GM19240 (cell line): ENCODE data around the gene SCARB2.

Experiments used
- DNase-seq: peaks from one replicate; pipeline ENCODE4 v3.0.0; 2011; ENCODE audit warnings: low spot score; ENCODE audit not compliant: insufficient read length

Gene SCARB2

GRCh38 chr4:76232681-76233080, 19.1 kb upstream of the SCARB2 start:
- no peak for DNase-seq

- no peak for DNase-seq
Measured at GRCh38 chr4:76226418-76226817, 12.8 kb upstream of the SCARB2 start.

DNA sequence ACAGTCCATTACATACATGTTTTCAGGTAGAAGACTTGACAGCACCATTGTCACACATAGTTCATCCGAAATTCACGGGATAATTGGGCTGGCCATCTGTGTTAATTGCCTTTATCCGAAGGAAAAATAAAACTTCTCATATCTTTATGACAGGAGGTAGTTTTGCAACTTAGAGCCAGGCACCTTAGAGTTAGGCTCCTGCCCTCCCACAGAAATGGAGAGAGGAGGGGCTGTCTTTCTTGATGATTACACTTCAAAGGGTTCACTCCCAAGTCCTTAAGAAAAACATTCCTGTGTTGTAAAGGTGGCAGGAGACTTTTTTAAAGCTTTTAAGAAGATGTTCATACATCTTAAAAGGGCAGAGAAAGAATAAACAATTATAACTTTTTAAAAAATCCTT, 10.5 kb upstream of the SCARB2 start:
- DNase-seq: no peak

- DNase-seq: no peak
Measured at GRCh38 chr4:76219299-76220055, 5.9 kb upstream of the SCARB2 start.

GRCh38 chr4:76216975-76217814, 3.6 kb upstream of the SCARB2 start:
- DNase-seq: no peak

DNA sequence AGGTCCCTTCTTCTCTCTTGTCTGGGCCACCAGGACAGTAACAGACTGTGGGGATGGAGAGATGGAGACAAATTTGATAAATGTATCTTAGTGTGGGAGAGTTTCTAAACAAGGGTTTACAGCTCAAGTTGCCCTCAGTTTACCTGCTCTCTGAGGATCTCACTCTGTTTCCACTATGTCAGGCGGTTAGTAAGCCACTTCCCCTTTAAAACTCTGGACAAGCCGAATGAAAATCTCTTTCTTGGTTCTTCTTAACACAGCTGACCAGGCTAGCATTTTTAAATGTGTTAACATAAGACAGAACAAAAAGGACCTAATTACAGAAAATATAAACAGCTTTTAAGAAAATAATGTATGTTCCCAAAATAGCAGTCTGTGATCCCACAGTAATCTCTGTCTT, 2.9 kb upstream of the SCARB2 start:
- no peak for DNase-seq

DNA sequence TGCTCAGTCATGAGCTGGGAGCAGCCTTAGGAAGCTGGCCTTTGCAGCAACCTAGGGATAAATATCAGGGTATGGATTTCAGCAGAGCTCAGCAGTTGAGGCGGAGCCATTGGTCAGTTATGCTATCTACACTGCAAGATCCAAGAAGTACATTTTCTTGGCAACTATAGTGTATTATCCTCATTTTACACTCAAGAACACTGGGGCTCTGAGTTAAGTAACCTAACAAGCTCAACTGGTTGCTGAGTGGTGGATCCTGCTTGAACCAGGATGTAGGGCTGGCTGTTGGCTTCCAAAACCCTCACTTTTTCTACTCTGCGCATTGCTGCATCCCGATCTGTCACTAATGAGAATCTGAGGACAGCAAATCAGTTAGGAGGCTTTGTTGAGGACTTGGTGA, 1.5 kb upstream of the SCARB2 start:
- no peak for DNase-seq

DNA sequence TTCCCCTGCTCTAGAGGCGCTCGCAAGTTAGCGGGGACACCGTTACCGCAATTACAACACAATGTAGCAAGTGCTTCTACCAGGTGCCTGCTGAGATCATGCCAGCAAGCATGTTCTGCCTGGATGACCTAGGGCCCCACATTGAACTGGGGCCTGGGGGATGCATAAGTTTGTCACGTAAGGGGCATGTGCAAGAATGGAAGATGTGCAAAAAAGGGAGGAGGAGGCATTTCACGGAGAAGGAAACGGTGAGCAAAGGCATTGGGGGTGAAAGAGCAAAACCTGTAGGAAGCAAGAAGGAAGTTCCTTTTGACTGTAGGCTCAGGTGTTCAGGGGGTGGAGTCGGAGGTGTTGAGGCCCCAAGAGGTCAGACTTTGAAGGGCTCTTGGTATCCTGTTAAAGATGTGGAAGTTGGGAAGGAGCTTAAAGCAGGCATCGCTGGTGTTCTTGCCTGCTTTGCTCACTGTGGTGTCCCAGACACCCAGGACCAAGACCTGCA, 602 bp upstream of the SCARB2 start:
- DNase-seq: no peak

GRCh38 chr4:76212851-76213414, 691 bp downstream of the SCARB2 start:
- no peak for DNase-seq

GRCh38 chr4:76211769-76212708, 1.6 kb downstream of the SCARB2 start:
- DNase-seq: no peak

GRCh38 chr4:76210452-76210851, 3.2 kb downstream of the SCARB2 start:
- DNase-seq: no peak

DNA sequence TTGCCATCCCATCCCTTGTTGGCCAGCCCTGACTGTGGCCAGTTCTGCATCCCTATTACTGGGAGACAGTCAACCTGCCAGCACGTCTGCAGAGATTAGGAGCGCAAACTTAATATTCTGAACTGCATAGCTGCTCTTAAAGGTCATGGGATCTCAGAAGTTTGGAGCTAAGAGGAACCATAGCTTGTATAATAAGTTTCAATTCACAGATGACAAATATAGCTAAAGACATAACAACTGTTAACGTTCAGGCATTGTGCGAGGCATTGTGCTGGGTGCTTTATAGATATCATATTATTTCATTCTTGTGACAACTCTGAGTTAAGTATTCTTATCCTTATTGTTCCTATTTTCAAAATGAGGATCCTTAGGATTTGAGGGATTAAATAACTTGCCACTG, 3.7 kb downstream of the SCARB2 start:
- DNase-seq: no peak

DNA sequence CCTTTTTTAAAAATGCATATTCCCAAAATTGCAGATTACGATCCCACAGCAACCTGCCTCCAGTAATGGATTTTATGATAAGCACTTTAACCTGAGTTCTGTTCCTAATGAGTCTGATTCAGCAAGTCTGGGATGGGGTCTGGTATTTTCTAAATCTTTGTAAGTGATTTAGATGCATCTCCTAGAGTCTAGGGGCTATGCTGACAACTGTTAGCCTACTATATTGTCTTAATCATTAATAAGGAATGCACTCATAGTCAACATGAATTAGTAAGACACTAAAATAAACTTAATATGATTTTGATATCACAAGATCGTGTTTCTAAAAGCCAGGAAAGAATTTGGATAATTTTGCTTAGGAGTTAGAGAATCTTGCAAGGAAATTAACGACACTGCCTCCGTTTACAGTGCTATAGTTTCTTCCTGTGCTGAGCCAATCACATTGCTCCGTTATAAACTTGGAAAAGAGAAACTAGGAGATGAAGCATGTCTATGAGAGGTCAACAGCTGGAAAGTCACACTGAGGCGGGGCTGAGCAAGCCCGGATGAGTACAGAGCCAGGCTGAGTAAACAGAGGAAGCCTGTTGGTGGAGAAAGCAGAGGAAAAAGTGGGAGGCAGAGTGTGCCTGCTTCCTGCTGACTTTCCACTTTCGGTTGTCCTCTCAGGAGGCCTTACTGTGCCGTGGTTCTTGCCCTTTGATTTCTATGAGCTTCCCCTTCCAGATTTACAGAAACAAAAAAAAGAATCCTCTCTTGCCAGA, 5.4 kb downstream of the SCARB2 start:
- DNase-seq: no peak

DNA sequence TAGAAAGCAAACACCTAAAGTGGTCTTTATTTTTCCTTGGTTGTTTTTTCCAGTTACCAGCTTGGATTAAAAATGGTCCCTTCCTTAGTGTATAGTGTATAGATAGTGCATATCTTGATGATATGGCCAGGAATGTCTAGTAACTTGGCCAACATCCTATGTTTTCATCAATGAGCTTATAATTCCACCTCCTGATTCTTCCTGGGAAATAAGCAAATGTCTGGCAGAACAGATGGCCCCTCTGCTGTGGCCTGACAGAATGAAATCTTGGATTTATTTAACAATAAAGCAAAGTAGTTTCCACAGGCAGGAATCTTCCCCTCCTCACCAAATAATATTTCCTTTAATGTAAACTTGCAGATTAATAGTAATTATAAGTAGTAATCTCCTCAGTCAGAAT, 6.1 kb downstream of the SCARB2 start:
- no peak for DNase-seq

GRCh38 chr4:76206222-76206942, 7.2 kb downstream of the SCARB2 start:
- no peak for DNase-seq

GRCh38 chr4:76205476-76205875, 8.1 kb downstream of the SCARB2 start:
- no peak for DNase-seq

GRCh38 chr4:76204936-76205335, 8.7 kb downstream of the SCARB2 start:
- DNase-seq: no peak

DNA sequence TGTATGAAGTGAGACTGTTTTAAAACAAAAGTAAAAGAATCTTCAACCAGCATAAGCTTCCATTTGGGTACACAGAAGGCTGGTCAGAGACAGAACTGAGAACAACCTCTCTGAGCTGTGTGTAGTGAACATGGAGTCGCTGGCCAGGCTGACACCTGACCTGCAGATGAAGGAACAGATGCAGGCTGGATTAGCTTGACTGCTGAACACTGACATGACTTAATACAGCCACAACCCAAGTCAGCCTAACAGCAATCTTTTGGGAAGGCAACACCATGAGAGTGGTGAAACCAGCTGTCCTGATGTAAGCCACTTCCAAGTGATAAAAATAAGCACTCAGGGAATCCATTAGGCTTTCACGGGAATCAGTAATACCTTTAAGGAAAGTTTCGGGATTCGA, 10.1 kb downstream of the SCARB2 start:
- DNase-seq: no peak

DNA sequence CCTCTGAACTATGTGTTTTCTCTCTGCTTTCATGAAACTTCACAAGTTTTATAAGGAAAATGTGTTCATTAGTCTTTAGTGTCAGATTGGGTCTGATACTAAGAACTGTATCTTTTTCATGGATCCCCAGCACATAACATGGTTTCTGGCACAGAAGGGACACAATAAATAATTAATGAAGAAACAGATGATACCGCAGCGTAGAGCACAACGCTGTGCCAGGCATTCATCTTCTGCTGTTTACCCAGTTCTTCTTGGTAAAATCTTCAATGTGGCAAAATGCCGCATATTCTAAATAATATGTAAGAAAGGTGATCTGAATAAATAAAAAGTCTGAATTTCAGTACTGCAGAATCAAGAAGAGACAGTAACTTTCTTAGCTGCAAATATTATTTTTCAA, 12.3 kb downstream of the SCARB2 start:
- no peak for DNase-seq

DNA sequence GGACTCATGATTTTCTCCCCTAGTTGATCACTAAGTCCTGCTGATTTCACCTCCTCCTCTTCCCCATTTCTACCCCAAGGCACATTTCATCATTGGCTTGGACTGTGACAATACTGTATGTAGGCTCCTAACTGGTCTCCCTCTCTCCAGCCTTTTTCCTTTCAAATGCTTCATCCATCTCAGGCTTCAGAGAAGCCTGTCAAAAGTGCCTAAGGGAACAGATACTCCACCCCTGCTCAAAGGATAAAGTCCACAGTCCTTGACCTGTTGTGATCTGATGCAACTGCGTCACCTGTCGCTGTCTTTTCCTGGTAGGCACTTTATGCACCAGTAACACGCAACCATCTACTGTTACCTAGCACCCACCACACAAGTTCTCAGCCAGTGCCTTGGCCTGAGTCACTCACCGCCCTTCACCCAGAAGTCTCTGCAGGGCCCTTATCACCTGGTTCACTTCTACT, 12.8 kb downstream of the SCARB2 start:
- no peak for DNase-seq
